Measurements from ENCODE around the gene OTUD6A.

Gene OTUD6A

GRCh38 chrX:70062076-70062475, at the start of gene OTUD6A:
Gene OTUD6A, plus strand, starts transcription at chrX:70062457. Its CDS starts 68 bp downstream, at chrX:70062525.
- DNase-seq (ENCODE audit: low spot score) = no peak

GRCh38 chrX:70012756-70013155, 49.5 kb upstream of the OTUD6A start:
- DNase-seq (ENCODE audit: low spot score) = no peak

GRCh38 chrX:70013466-70014381, 48.5 kb upstream of the OTUD6A start:
- no peak for DNase-seq (ENCODE audit: low spot score)

- DNase-seq (ENCODE audit: low spot score) = no peak
Observed at GRCh38 chrX:70016513-70016912, 45.7 kb upstream of the OTUD6A start.

GRCh38 chrX:70022616-70023015, 39.6 kb upstream of the OTUD6A start:
- DNase-seq (ENCODE audit: low spot score) = no peak

- no peak for DNase-seq (ENCODE audit: low spot score)
Observed at GRCh38 chrX:70025464-70025863, 36.8 kb upstream of the OTUD6A start.

- no peak for DNase-seq (ENCODE audit: low spot score)
Observed at GRCh38 chrX:70026112-70026850, 36.0 kb upstream of the OTUD6A start.

GRCh38 chrX:70026851-70027200, 35.4 kb upstream of the OTUD6A start:
- no peak for DNase-seq (ENCODE audit: low spot score)

- no peak for DNase-seq (ENCODE audit: low spot score)
Observed at GRCh38 chrX:70029863-70030262, 32.4 kb upstream of the OTUD6A start.

- peak; percentile 11 for DNase-seq (ENCODE audit: low spot score)
Observed at GRCh38 chrX:70030301-70030767, 31.9 kb upstream of the OTUD6A start.

GRCh38 chrX:70032792-70033191, 29.5 kb upstream of the OTUD6A start:
- DNase-seq (ENCODE audit: low spot score) = no peak

GRCh38 chrX:70033348-70034051, 28.8 kb upstream of the OTUD6A start:
- DNase-seq (ENCODE audit: low spot score) = no peak

GRCh38 chrX:70034646-70035045, 27.6 kb upstream of the OTUD6A start:
- DNase-seq (ENCODE audit: low spot score) = no peak

- no peak for DNase-seq (ENCODE audit: low spot score)
Observed at GRCh38 chrX:70038515-70038914, 23.7 kb upstream of the OTUD6A start.

- no peak for DNase-seq (ENCODE audit: low spot score)
Observed at GRCh38 chrX:70038951-70039350, 23.3 kb upstream of the OTUD6A start.

GRCh38 chrX:70039758-70040157, 22.5 kb upstream of the OTUD6A start:
- DNase-seq (ENCODE audit: low spot score) = no peak

- DNase-seq (ENCODE audit: low spot score) = no peak
Observed at GRCh38 chrX:70041993-70042392, 20.3 kb upstream of the OTUD6A start.

GRCh38 chrX:70042399-70043371, 19.6 kb upstream of the OTUD6A start:
- no peak for DNase-seq (ENCODE audit: low spot score)

GRCh38 chrX:70043685-70044084, 18.6 kb upstream of the OTUD6A start:
- DNase-seq (ENCODE audit: low spot score) = no peak

- no peak for DNase-seq (ENCODE audit: low spot score)
Observed at GRCh38 chrX:70044541-70045245, 17.6 kb upstream of the OTUD6A start.

- DNase-seq (ENCODE audit: low spot score) = no peak
Observed at GRCh38 chrX:70046978-70047377, 15.3 kb upstream of the OTUD6A start.
